ENCODE results near the gene RALGPS1.

RALGPS1 gene

GRCh38 chr9:126986506-126986951 is 71.9 kb downstream of the RALGPS1 start:
- TF ChIP-seq CTCF (IDR thresholded peaks at IDR 0.05; ENCODE audit: low read depth, low read length): no peak
- H3K4me3 ChIP-seq (ENCODE audit: low read depth, low read length): no peak overlapping the region

DNA sequence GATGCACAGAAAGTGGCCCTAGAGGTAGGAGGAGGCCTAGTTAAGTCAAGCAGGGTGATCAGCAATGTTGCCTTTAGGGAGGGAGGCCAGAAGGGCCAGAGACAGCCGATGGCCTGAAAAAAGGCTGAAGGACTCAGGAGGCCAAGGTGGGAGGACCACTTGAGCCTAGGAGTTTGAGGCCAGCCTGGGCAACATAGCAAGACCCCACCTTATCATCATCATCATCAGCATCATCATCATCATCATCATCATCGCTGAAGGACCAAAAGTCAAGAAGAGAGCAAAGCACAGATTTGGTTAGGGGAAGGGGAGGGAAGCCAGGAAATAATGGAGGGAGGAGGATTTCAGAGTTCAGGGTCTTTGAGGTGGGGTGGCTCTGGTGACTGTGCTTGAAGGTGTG is 74.3 kb downstream of the RALGPS1 start:
- TF ChIP-seq CTCF (IDR thresholded peaks at IDR 0.05; ENCODE audit: low read depth, low read length): no peak

GRCh38 chr9:126989847-126990842 is 75.6 kb downstream of the RALGPS1 start:
- H3K4me3 ChIP-seq (ENCODE audit: low read depth, low read length): no peak overlapping the region
- TF ChIP-seq CTCF (IDR thresholded peaks at IDR 0.05; ENCODE audit: low read depth, low read length): no peak

More for the DNA sequence above, 74.3 kb downstream of the RALGPS1 start:
- H3K4me3 ChIP-seq (ENCODE audit: low read depth, low read length): no peak overlapping the region

DNA sequence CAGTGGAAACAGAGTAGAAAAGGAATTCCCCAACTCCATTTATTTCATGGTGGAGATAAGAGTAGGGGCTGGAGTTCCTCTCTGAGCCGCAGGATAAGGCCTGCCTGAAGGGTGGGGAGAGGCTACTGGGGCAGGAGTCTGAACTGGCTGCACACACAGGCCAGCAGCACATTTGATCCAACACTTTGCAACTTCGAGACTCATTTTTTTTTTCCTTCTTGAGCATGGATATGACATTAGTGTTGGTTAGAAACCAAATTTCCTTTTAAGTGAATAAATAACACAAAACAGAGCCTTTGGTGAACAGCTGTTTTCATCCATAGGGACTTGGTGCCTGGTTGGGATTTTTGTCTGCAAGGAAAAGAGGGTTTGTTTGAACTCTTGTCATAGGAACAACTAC is 76.6 kb downstream of the RALGPS1 start:
- no peak overlapping the region for H3K4me3 ChIP-seq (ENCODE audit: low read depth, low read length)
- no peak for TF ChIP-seq CTCF (IDR thresholded peaks at IDR 0.05; ENCODE audit: low read depth, low read length)

DNA sequence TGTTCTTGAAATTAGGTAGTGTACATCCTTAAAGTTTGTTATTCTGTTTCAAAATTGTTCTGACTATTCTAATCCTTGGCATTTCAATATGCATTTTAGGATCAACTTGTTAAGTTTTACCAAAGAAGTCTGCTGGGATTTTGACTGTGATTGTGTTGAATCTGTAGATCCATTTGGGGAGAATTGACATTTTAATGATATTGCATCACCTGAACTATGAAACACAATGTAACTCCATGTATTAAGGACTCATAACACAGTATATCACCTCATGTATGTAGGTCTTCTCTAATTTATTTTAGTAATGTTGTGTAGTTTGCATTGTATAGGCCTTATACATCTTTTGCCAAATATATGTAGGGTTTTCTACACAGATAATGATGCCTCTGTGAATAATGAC is 77.8 kb downstream of the RALGPS1 start:
- no peak for TF ChIP-seq CTCF (IDR thresholded peaks at IDR 0.05; ENCODE audit: low read depth, low read length)
- no peak overlapping the region for H3K4me3 ChIP-seq (ENCODE audit: low read depth, low read length)

DNA sequence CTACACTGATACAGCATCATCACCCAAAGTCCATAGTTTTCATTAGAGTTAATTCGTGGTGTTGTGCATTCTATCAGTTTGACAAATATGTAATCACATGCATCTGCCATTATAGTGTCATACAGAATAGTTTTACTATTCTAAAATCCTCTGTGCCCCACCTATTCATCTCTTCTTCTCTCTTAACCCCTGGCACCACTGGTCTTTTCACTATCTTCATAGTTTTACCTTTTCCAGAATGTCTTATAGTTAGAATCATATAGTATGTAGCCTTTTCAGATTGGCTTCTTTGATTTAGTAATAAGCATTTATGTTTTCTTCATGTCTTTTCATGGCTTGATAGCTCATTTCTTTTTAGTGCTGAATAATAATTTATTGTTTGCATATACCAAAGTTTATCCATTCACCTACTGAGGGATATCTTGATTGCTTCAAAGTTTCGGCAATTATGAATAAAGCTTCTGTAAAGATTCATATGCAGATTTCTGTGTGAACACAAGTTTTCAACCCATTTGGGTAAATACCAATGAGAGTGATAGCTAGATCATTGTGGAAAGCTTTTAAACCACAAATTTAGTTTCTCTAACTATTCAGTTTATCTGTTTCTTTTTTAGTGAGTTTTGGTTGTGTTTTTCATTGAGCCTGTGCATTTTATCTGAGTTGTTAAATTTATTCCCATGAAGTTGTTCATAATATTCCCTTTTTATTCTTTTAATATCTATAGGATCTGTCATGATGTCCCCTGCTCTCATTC is 84.9 kb downstream of the RALGPS1 start:
- no peak for TF ChIP-seq CTCF (IDR thresholded peaks at IDR 0.05; ENCODE audit: low read depth, low read length)
- H3K4me3 ChIP-seq (ENCODE audit: low read depth, low read length): no peak overlapping the region

All from WI38 (cell line).